Sigmoid colon (tissue), 4 donors: ENCODE measurements around the gene LRRFIP1.

Experiments
- CTCF ChIP-seq, 4 experiments: fragments of 450-650 bp in 3 of 4; fragments of 200-600 bp in 1 of 4; IDR thresholded peaks; one replicate each; pipeline ENCODE4 v1.5.1; 2016 to 2019; ENCODE audit warnings: antibody characterized with exemption in 4 of 4, mild to moderate bottlenecking in 3 of 4, moderate library complexity in 2 of 4
- EP300 ChIP-seq, 4 donors: sonication (generic); formaldehyde crosslinking; IDR thresholded peaks; one replicate each; pipeline ENCODE4 v1.6.1; 2017; ENCODE audit warnings: antibody characterized with exemption in 4 of 4
- POLR2A ChIP-seq, 2 donors: fragments of 450-650 bp; IDR thresholded peaks; one replicate each; pipeline ENCODE4 v1.6.1; 2016; ENCODE audit warnings: antibody characterized with exemption in 2 of 2, mild to moderate bottlenecking in 2 of 2, moderate library complexity in 2 of 2

DNA sequence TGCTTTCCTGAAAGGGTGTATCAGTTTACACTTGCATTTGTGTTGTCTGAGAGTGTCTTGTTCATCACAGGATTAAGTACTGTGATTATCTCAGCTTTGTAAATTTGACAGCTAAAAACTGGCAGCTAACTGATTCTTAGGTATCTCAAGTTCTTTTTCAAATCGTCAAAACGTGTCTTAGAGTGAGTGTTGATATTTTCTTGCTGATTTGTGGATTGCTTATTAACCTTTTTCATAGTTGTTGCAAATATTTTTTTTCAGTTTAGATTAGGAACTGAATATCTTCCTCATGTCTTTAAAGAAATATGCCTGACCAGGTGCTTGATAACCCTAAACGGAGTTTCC is 41.9 kb downstream of the LRRFIP1 start:
- TF ChIP-seq CTCF (IDR thresholded peaks at IDR 0.05) (no peak), POLR2A (IDR thresholded peaks at IDR 0.05) (no peak), EP300 (IDR thresholded peaks at IDR 0.05) (no peak)
